Putamen (tissue), 1 donor: ENCODE data around the gene DPPA4.

Experiments used
- DNase-seq: peaks from one replicate; pipeline ENCODE4 v3.0.0-alpha.2; 2016; ENCODE audit warnings: low spot score

DPPA4 gene

GRCh38 chr3:109338322-109338721 lies 976 bp upstream of the DPPA4 start:
- DNase-seq, result no peak

GRCh38 chr3:109336291-109336861 lies 970 bp downstream of the DPPA4 start:
- DNase-seq, result no peak

- no peak for DNase-seq
Measured at GRCh38 chr3:109334572-109334971, 2.8 kb downstream of the DPPA4 start.

- no peak for DNase-seq
Measured at GRCh38 chr3:109331692-109332091, 5.7 kb downstream of the DPPA4 start.

GRCh38 chr3:109330405-109330804 lies 6.9 kb downstream of the DPPA4 start:
- no peak for DNase-seq

- DNase-seq, result no peak
Measured at GRCh38 chr3:109328202-109328601, 9.1 kb downstream of the DPPA4 start.

GRCh38 chr3:109325657-109326056 lies 11.7 kb downstream of the DPPA4 start:
- no peak for DNase-seq

- DNase-seq, result no peak
Measured at GRCh38 chr3:109325109-109325508, 12.2 kb downstream of the DPPA4 start.

- no peak for DNase-seq
Measured at GRCh38 chr3:109316162-109316730, 21.1 kb downstream of the DPPA4 start, which contains the start of gene DPPA2. Gene DPPA2, minus strand, starts transcription at chr3:109316517. Its CDS starts 1,975 bp downstream, at chr3:109314542.

- no peak for DNase-seq
Measured at GRCh38 chr3:109313061-109313460, 24.3 kb downstream of the DPPA4 start.

- DNase-seq, result no peak
Measured at GRCh38 chr3:109297496-109297895, 39.9 kb downstream of the DPPA4 start.

- no peak for DNase-seq
Measured at GRCh38 chr3:109284071-109284470, 53.3 kb downstream of the DPPA4 start.

- no peak for DNase-seq
Measured at GRCh38 chr3:109278546-109278945, 58.8 kb downstream of the DPPA4 start.

- DNase-seq, result no peak
Measured at GRCh38 chr3:109278141-109278540, 59.2 kb downstream of the DPPA4 start.
